RWPE1 (cell line): ENCODE results near the gene PGK1.
"Not testable (repeated sequence)": the region's sequence is repeated elsewhere in the genome, so short reads cannot be mapped to it uniquely, and the experiment has no call there.

Experiments used
- CTCF ChIA-PET: fragments of 350-600 bp; sonication (Branson Sonifier 250); formaldehyde crosslinking; extraction: SDS; loops from one replicate; lab custom pipeline; 2021; lab: Yijun Ruan, JAX
- POLR2A ChIA-PET: fragments of 400-600 bp; formaldehyde crosslinking; extraction: SDS; loops from one replicate; lab custom pipeline; 2020; ENCODE audit warnings: antibody characterized with exemption; ENCODE audit not compliant: low non-redundant PET; lab: Yijun Ruan, JAX
- DNase-seq: peaks from one replicate; pipeline ENCODE4 v3.0.0; 2012; ENCODE audit warnings: low spot score
- H3K27ac ChIP-seq: fragments of 450-650 bp; 2 replicates; pipeline ENCODE4 v1.5.1; 2017
- CTCF ChIP-seq: fragments of 450-650 bp; conservative IDR thresholded peaks from 2 replicates; pipeline ENCODE4 v1.5.1; 2017; ENCODE audit warnings: low read depth, mild to moderate bottlenecking

The PGK1 gene

GRCh38 chrX:78116766-78117165 is 12.7 kb downstream of the PGK1 start:
- H3K27ac ChIP-seq: no peak overlapping the region
- POLR2A ChIA-PET: no interaction called here
- no peak for DNase-seq
- no peak for TF ChIP-seq CTCF
- CTCF ChIA-PET: no interaction called here

GRCh38 chrX:78118628-78119027 is 14.6 kb downstream of the PGK1 start:
- no peak overlapping the region for H3K27ac ChIP-seq
- ChIA-PET POLR2A (no interaction called here), CTCF (no interaction called here)
- TF ChIP-seq CTCF: no peak
- no peak for DNase-seq

GRCh38 chrX:78119521-78120227 is 15.6 kb downstream of the PGK1 start:
- H3K27ac ChIP-seq: no peak overlapping the region
- ChIA-PET CTCF (no interaction called here), POLR2A (no interaction called here)
- no peak for DNase-seq
- TF ChIP-seq CTCF: no peak

GRCh38 chrX:78123190-78123589 is 19.1 kb downstream of the PGK1 start:
- no peak overlapping the region for H3K27ac ChIP-seq
- ChIA-PET POLR2A (no interaction called here), CTCF (no interaction called here)
- DNase-seq: no peak
- TF ChIP-seq CTCF: no peak

GRCh38 chrX:78124307-78124706 is 20.3 kb downstream of the PGK1 start:
- ChIA-PET CTCF (no interaction called here), POLR2A (no interaction called here)
- H3K27ac ChIP-seq: no peak overlapping the region
- DNase-seq: no peak
- TF ChIP-seq CTCF: no peak

GRCh38 chrX:78125148-78125547 is 21.1 kb downstream of the PGK1 start:
- H3K27ac ChIP-seq: no peak overlapping the region
- CTCF ChIA-PET: interaction anchor here (0.6 kb wide), 1 partner anchor 101 kb away, joined by 5 read pairs; no protein-coding TSS in a partner anchor
- no peak for TF ChIP-seq CTCF
- DNase-seq: no peak
- POLR2A ChIA-PET: no interaction called here

GRCh38 chrX:78125781-78126180 is 21.7 kb downstream of the PGK1 start:
- H3K27ac ChIP-seq, POLR2A ChIA-PET, CTCF ChIA-PET, DNase-seq: not testable (repeated sequence)
